Mesothelial cell of epicardium (in vitro differentiated cells): ENCODE results near the gene LRRFIP1. TPM values are rescaled to one million over a fixed set of nuclear protein-coding genes. Genes with fewer than 3 reads are reported as not detected.

Source experiments
- DNase-seq, 2 experiments: peaks; one replicate each; pipeline ENCODE4 v3.0.0; 2021; ENCODE audit warnings: low spot score in 2 of 2; ENCODE audit not compliant: unreplicated experiment in 2 of 2
- H3K27ac Mint-ChIP-seq: 2 replicates; pipeline ENCODE4 v1.8.0; 2021; ENCODE audit warnings: mixed read lengths
- H3K27me3 Mint-ChIP-seq: 2 replicates; pipeline ENCODE4 v1.8.0; 2021; ENCODE audit warnings: low read depth, mixed read lengths
- H3K36me3 Mint-ChIP-seq: 2 replicates; pipeline ENCODE4 v1.8.0; 2021; ENCODE audit warnings: mixed read lengths
- H3K4me1 Mint-ChIP-seq: 2 replicates; pipeline ENCODE4 v1.8.0; 2021; ENCODE audit warnings: mixed read lengths
- H3K4me3 Mint-ChIP-seq: 2 replicates; pipeline ENCODE4 v1.8.0; 2021; ENCODE audit warnings: mild to moderate bottlenecking, moderate library complexity, mixed read lengths
- H3K9me3 Mint-ChIP-seq: 2 replicates; pipeline ENCODE4 v1.8.0; 2021; ENCODE audit warnings: mixed read lengths
- total RNA-seq: library from RNA; stranded (reverse); gene quantifications from 3 replicates; pipeline ENCODE4 v1.2.1, GENCODE V29; 2021
- TF ChIP-seq, protein P1 (sequence below): fragments of 200-600 bp; sonication (generic); IDR thresholded peaks from one replicate; pipeline ENCODE4 v1.5.0; 2021; ENCODE audit warnings: antibody characterized with exemption; ENCODE audit not compliant: unreplicated experiment

LRRFIP1 gene
- total RNA-seq, 1 donor from 2014 or later = 47.5 TPM

DNA sequence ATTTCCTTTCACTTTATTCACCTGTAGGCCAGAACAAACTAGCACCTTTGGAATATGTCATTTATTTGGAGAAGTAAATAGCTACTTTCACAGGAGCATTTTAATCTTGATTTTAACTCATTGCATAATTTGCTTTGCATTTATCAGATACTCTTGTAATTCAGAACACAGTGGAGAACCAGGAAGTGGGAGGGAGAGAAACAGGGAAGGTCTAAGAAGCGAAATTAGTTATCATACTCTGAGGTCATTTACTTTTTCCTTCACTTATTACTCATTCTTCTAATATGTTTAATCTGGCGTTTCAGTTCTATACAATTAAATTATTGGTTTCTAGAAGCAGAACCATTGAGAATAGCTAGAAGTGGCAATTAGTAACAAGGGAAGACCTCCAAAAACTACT is 191.8 kb downstream of the LRRFIP1 start:
- Mint-ChIP-seq H3K27ac (no peak overlapping the region), H3K36me3 (no peaks in the 10 kb centered on the region), H3K27me3 (peaks cover 8% of the 10 kb centered on the region), H3K4me3 (no peak overlapping the region), H3K4me1 (peaks cover 15% of the 10 kb centered on the region), H3K9me3 (no peaks in the 10 kb centered on the region)
- TF ChIP-seq, protein P1, sequence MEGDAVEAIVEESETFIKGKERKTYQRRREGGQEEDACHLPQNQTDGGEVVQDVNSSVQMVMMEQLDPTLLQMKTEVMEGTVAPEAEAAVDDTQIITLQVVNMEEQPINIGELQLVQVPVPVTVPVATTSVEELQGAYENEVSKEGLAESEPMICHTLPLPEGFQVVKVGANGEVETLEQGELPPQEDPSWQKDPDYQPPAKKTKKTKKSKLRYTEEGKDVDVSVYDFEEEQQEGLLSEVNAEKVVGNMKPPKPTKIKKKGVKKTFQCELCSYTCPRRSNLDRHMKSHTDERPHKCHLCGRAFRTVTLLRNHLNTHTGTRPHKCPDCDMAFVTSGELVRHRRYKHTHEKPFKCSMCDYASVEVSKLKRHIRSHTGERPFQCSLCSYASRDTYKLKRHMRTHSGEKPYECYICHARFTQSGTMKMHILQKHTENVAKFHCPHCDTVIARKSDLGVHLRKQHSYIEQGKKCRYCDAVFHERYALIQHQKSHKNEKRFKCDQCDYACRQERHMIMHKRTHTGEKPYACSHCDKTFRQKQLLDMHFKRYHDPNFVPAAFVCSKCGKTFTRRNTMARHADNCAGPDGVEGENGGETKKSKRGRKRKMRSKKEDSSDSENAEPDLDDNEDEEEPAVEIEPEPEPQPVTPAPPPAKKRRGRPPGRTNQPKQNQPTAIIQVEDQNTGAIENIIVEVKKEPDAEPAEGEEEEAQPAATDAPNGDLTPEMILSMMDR = no peak
- DNase-seq = no peak

DNA sequence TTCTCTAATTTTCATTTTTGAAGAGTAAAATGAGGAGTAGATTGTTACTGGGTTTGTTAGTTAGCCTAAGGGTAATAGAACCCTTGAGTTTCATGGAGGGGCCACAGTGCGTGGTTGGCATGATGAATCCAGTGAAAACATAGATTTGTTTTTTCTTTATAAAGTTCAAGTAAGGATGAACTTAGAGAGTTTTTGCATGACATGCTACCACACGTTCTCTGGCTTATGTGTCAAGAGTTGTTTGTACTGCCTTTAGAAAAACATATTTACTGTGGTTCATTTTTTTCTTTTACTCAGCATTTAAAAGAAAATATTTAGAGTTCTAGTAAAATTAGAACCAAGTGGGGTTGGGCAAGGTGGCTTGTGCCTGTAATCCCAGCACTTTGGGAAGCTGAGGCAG is 193.0 kb downstream of the LRRFIP1 start:
- peaks cover 15% of the 10 kb centered on the region for H3K4me1 Mint-ChIP-seq
- no peaks in the 10 kb centered on the region for H3K9me3 Mint-ChIP-seq
- no peak overlapping the region for H3K4me3 Mint-ChIP-seq
- DNase-seq = no peak
- H3K27me3 Mint-ChIP-seq = peaks cover 8% of the 10 kb centered on the region
- TF ChIP-seq, protein P1 = no peak
- H3K27ac Mint-ChIP-seq = no peak overlapping the region
- H3K36me3 Mint-ChIP-seq = no peaks in the 10 kb centered on the region

GRCh38 chr2:237823544-237823943 is 196.2 kb downstream of the LRRFIP1 start:
- Mint-ChIP-seq H3K4me3 (no peak overlapping the region), H3K36me3 (no peaks in the 10 kb centered on the region), H3K9me3 (no peaks in the 10 kb centered on the region), H3K27ac (no peak overlapping the region), H3K4me1 (peaks cover 9% of the 10 kb centered on the region), H3K27me3 (peaks cover 7% of the 10 kb centered on the region)
- TF ChIP-seq, protein P1 = no peak
- DNase-seq = no peak

DNA sequence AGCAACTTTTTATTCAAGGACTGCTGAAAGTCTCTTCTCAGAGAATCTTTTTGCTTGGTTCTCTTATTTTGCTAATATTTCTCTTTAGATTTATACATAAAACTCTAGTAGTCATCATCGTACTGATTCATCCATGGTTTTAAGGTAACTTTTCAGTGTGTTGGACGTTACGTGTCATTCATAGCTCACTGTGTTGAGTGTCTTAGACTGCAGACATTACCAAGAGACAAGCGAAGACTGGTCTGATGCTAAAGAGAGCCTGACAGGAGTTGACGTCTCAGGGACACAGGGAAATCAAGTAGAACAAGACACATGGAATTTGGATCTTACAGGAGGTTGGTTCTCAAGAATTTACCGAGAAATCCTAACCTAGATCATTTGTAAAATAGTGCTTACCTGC is 196.7 kb downstream of the LRRFIP1 start:
- Mint-ChIP-seq H3K27ac (no peak overlapping the region), H3K4me1 (peaks cover 8% of the 10 kb centered on the region), H3K36me3 (no peaks in the 10 kb centered on the region), H3K9me3 (no peaks in the 10 kb centered on the region), H3K27me3 (peaks cover 7% of the 10 kb centered on the region), H3K4me3 (no peak overlapping the region)
- TF ChIP-seq, protein P1 = no peak
- no peak for DNase-seq

GRCh38 chr2:237827421-237827987 is 200.1 kb downstream of the LRRFIP1 start:
- DNase-seq = no peak
- no peak overlapping the region for H3K27ac Mint-ChIP-seq
- no peaks in the 10 kb centered on the region for H3K9me3 Mint-ChIP-seq
- peaks cover 9% of the 10 kb centered on the region for H3K27me3 Mint-ChIP-seq
- no peaks in the 10 kb centered on the region for H3K4me1 Mint-ChIP-seq
- no peaks in the 10 kb centered on the region for H3K36me3 Mint-ChIP-seq
- no peak overlapping the region for H3K4me3 Mint-ChIP-seq
- TF ChIP-seq, protein P1 = no peak

Other genes starting within 250 kb of the LRRFIP1 start
- 544 to 655 TPM (median 645 TPM) in 3 replicates for gene COL6A3, start 213.4 kb upstream of the LRRFIP1 start, total RNA-seq
- gene MLPH, start 140.3 kb upstream of the LRRFIP1 start, total RNA-seq = 6.1 to 7.7 TPM (median 7.5 TPM) in 3 replicates
- not detected in 3 replicates for gene PRLH, start 61.0 kb upstream of the LRRFIP1 start, total RNA-seq
- 10.6 to 12.7 TPM (median 11.0 TPM) in 3 replicates for gene RAB17, start 36.9 kb upstream of the LRRFIP1 start, total RNA-seq
- 0.60 to 0.72 TPM (median 0.69 TPM) in 3 replicates for gene RBM44, start 171.2 kb downstream of the LRRFIP1 start, total RNA-seq
- gene RAMP1, start 232.0 kb downstream of the LRRFIP1 start, total RNA-seq = 2.0 to 2.1 TPM (median 2.0 TPM) in 3 replicates